NCI-H510A (cell line): ENCODE data around the gene DPEP1.
A peak's percentile ranks its signal among the peaks of the same experiment; 100 is the strongest.
"Not testable (repeated sequence)": the region's sequence is repeated elsewhere in the genome, so short reads cannot be mapped to it uniquely, and the experiment has no call there.

Experiments used
- DNase-seq: peaks from one replicate; lab custom pipeline; 2025; lab: John Stamatoyannopoulos, UW

DPEP1 gene

GRCh38 chr16:89651584-89651983, 38.1 kb downstream of the DPEP1 start:
- DNase-seq, result no peak

- DNase-seq, result no peak
Measured at GRCh38 chr16:89653656-89654295, 40.3 kb downstream of the DPEP1 start.

- DNase-seq, result no peak
Measured at GRCh38 chr16:89655062-89655643, 41.7 kb downstream of the DPEP1 start.

- DNase-seq, result no peak
Measured at GRCh38 chr16:89656435-89657121, 43.1 kb downstream of the DPEP1 start.

- DNase-seq, result peak; percentile 66
Measured at GRCh38 chr16:89657442-89658220, 44.2 kb downstream of the DPEP1 start, which contains the start of the genes CHMP1A and SPATA33. Gene CHMP1A, minus strand, starts transcription at chr16:89657708. Its CDS starts 120 bp downstream, at chr16:89657588. Gene SPATA33, plus strand, starts transcription at chr16:89657836. Its CDS starts 76 bp downstream, at chr16:89657912.

GRCh38 chr16:89658221-89658879, 44.9 kb downstream of the DPEP1 start:
- DNase-seq, result no peak

- no peak for DNase-seq
Measured at GRCh38 chr16:89660146-89660545, 46.7 kb downstream of the DPEP1 start.

GRCh38 chr16:89661215-89661614, 47.8 kb downstream of the DPEP1 start:
- DNase-seq, result no peak

GRCh38 chr16:89664238-89664637, 50.8 kb downstream of the DPEP1 start:
- not testable (repeated sequence) for DNase-seq

GRCh38 chr16:89667000-89667399, 53.6 kb downstream of the DPEP1 start:
- not testable (repeated sequence) for DNase-seq

GRCh38 chr16:89667633-89668032, 54.2 kb downstream of the DPEP1 start:
- no peak for DNase-seq

GRCh38 chr16:89668790-89669158, 55.3 kb downstream of the DPEP1 start:
- no peak for DNase-seq

GRCh38 chr16:89669755-89670154, 56.3 kb downstream of the DPEP1 start:
- DNase-seq, result no peak

- no peak for DNase-seq
Measured at GRCh38 chr16:89670496-89671431, 57.3 kb downstream of the DPEP1 start.

- DNase-seq, result not testable (repeated sequence)
Measured at GRCh38 chr16:89671565-89671964, 58.1 kb downstream of the DPEP1 start.

- no peak for DNase-seq
Measured at GRCh38 chr16:89672177-89672941, 58.9 kb downstream of the DPEP1 start.

- no peak for DNase-seq
Measured at GRCh38 chr16:89678258-89678657, 64.8 kb downstream of the DPEP1 start.

GRCh38 chr16:89685916-89686315, 72.5 kb downstream of the DPEP1 start:
- DNase-seq, result no peak

- DNase-seq, result peak; percentile 49
Measured at GRCh38 chr16:89686520-89687091, 73.2 kb downstream of the DPEP1 start, which contains the start of gene CDK10. Gene CDK10, plus strand, starts transcription at chr16:89686689. Its CDS starts 22 bp downstream, at chr16:89686711.
